ENCODE data around the gene TLX2. TPM values are rescaled to one million over a fixed set of nuclear protein-coding genes. Genes with fewer than 3 reads are reported as not detected.

TLX2 gene
- total RNA-seq, 1 experiment from 2014 or later, result not detected

- BruUV-seq (replicated peaks), result no TSS peak
- Mint-ChIP-seq H3K36me3 (ENCODE audit: insufficient read depth, unreplicated experiment) (peaks cover 24% of the 10 kb centered on the region), H3K9me3 (ENCODE audit: low read depth, unreplicated experiment) (no peaks in the 10 kb centered on the region), H3K4me1 (ENCODE audit: low read depth, unreplicated experiment) (peaks cover 18% of the 10 kb centered on the region), H3K27ac (ENCODE audit: unreplicated experiment) (no peak overlapping the region), H3K27me3 (ENCODE audit: unreplicated experiment) (peaks cover 17% of the 10 kb centered on the region), H3K4me3 (ENCODE audit: low read depth, unreplicated experiment) (no peak overlapping the region)
- no peak for TF ChIP-seq CTCF (IDR thresholded peaks at IDR 0.05; ENCODE audit: unreplicated experiment)
- intact Hi-C loops (cut with micrococcal nuclease; ENCODE audit: unreplicated experiment), result no loop called here
- CTCF ChIA-PET, result no interaction called here
- DNase-seq, result no peak
These were observed 41.9 kb downstream of the TLX2 start for GRCh38 chr2:74556159-74556558.

- Mint-ChIP-seq H3K9me3 (ENCODE audit: low read depth, unreplicated experiment) (no peaks in the 10 kb centered on the region), H3K27me3 (ENCODE audit: unreplicated experiment) (peaks cover 24% of the 10 kb centered on the region), H3K4me1 (ENCODE audit: low read depth, unreplicated experiment) (peaks cover 11% of the 10 kb centered on the region), H3K4me3 (ENCODE audit: low read depth, unreplicated experiment) (no peak overlapping the region), H3K36me3 (ENCODE audit: insufficient read depth, unreplicated experiment) (peaks cover 24% of the 10 kb centered on the region), H3K27ac (ENCODE audit: unreplicated experiment) (no peak overlapping the region)
- DNase-seq, result no peak
- BruUV-seq (replicated peaks), result no TSS peak
- intact Hi-C loops (cut with micrococcal nuclease; ENCODE audit: unreplicated experiment), result no loop called here
- CTCF ChIA-PET, result interaction anchor here (0.5 to 0.6 kb wide), 2 partner anchors 42 to 165 kb away, joined by 3 read pairs; no protein-coding TSS in a partner anchor
- TF ChIP-seq CTCF (IDR thresholded peaks at IDR 0.05; ENCODE audit: unreplicated experiment), result no peak
These were observed 42.7 kb downstream of the TLX2 start for GRCh38 chr2:74556831-74557370.

- intact Hi-C loops (cut with micrococcal nuclease; ENCODE audit: unreplicated experiment), result no loop called here
- H3K27me3 Mint-ChIP-seq (ENCODE audit: unreplicated experiment), result peaks cover 35% of the 10 kb centered on the region
- CTCF ChIA-PET, result interaction anchor here (0.7 to 0.8 kb wide), 2 partner anchors 9 to 57 kb away, joined by 3 read pairs; no protein-coding TSS in a partner anchor
- H3K27ac Mint-ChIP-seq (ENCODE audit: unreplicated experiment), result no peak overlapping the region
- TF ChIP-seq CTCF (IDR thresholded peaks at IDR 0.05; ENCODE audit: unreplicated experiment), result no peak
- peaks cover 22% of the 10 kb centered on the region for H3K36me3 Mint-ChIP-seq (ENCODE audit: insufficient read depth, unreplicated experiment)
- no peaks in the 10 kb centered on the region for H3K9me3 Mint-ChIP-seq (ENCODE audit: low read depth, unreplicated experiment)
- no peak for DNase-seq
- BruUV-seq (replicated peaks), result no TSS peak
- no peak overlapping the region for H3K4me3 Mint-ChIP-seq (ENCODE audit: low read depth, unreplicated experiment)
- no peaks in the 10 kb centered on the region for H3K4me1 Mint-ChIP-seq (ENCODE audit: low read depth, unreplicated experiment)
These were observed 44.3 kb downstream of the TLX2 start for GRCh38 chr2:74558284-74559230.

GRCh38 chr2:74559912-74560311 is 45.7 kb downstream of the TLX2 start:
- Mint-ChIP-seq H3K27me3 (ENCODE audit: unreplicated experiment) (peaks cover 44% of the 10 kb centered on the region), H3K4me3 (ENCODE audit: low read depth, unreplicated experiment) (no peak overlapping the region), H3K27ac (ENCODE audit: unreplicated experiment) (no peak overlapping the region), H3K9me3 (ENCODE audit: low read depth, unreplicated experiment) (no peaks in the 10 kb centered on the region), H3K4me1 (ENCODE audit: low read depth, unreplicated experiment) (no peaks in the 10 kb centered on the region), H3K36me3 (ENCODE audit: insufficient read depth, unreplicated experiment) (peaks cover 11% of the 10 kb centered on the region)
- CTCF ChIA-PET, result no interaction called here
- intact Hi-C loops (cut with micrococcal nuclease; ENCODE audit: unreplicated experiment), result no loop called here
- no TSS peak for BruUV-seq (replicated peaks)
- no peak for TF ChIP-seq CTCF (IDR thresholded peaks at IDR 0.05; ENCODE audit: unreplicated experiment)
- no peak for DNase-seq

Data from Calu3 (cell line).